Activated T-helper 17 cell treated with anti-CD3 and anti-CD28 coated beads, Interleukin-2, amount 50 U/mL, for 72 hours (primary cell): ENCODE data around the gene SLC29A2. TPM values are rescaled to one million over a fixed set of nuclear protein-coding genes. Genes with fewer than 3 reads are reported as not detected.

ENCODE experiments used
- ATAC-seq: fragments of 150-1000 bp; cut with Tn5 transposase; replicated peaks from 2 replicates; pipeline ENCODE4 v1.10.0; 2021; ENCODE audit warnings: mild to moderate bottlenecking, moderate library complexity
- H3K27ac Mint-ChIP-seq: one replicate; pipeline ENCODE4 v1.8.0; 2022; ENCODE audit warnings: mixed read lengths
- H3K27me3 Mint-ChIP-seq: one replicate; pipeline ENCODE4 v1.8.0; 2022; ENCODE audit warnings: mixed read lengths
- H3K36me3 Mint-ChIP-seq: one replicate; pipeline ENCODE4 v1.8.0; 2022; ENCODE audit warnings: low read depth, mild to moderate bottlenecking, mixed read lengths
- H3K4me1 Mint-ChIP-seq: one replicate; pipeline ENCODE4 v1.8.0; 2022; ENCODE audit warnings: mixed read lengths
- H3K4me3 Mint-ChIP-seq: one replicate; pipeline ENCODE4 v1.8.0; 2022; ENCODE audit warnings: mild to moderate bottlenecking, mixed read lengths
- H3K9me3 Mint-ChIP-seq: one replicate; pipeline ENCODE4 v1.8.0; 2022; ENCODE audit warnings: mixed read lengths
- total RNA-seq, 2 donors: library from RNA; stranded (reverse); gene quantifications; one replicate each; pipeline ENCODE4 v1.2.3, GENCODE V29; 2022

SLC29A2 gene
- total RNA-seq: 1 to 10 TPM; 7.6 to 9.1 TPM

- H3K36me3 Mint-ChIP-seq: no peaks in the 10 kb centered on the region
- peak within 1 kb of the TSS; percentile 78 for H3K27ac Mint-ChIP-seq
- ATAC-seq: peak; percentile 78
- H3K4me3 Mint-ChIP-seq: peak within 1 kb of the TSS; percentile 79
- no peaks in the 10 kb centered on the region for H3K4me1 Mint-ChIP-seq
- H3K27me3 Mint-ChIP-seq: no peaks in the 10 kb centered on the region
- H3K9me3 Mint-ChIP-seq: no peaks in the 10 kb centered on the region
Measured at GRCh38 chr11:66371627-66372415, at the start of gene SLC29A2. Gene SLC29A2, minus strand, starts transcription at chr11:66371760. Its CDS starts 169 bp downstream, at chr11:66371591.

GRCh38 chr11:66420671-66421476, 49.3 kb upstream of the SLC29A2 start, which contains the start of gene NPAS4:
Gene NPAS4, plus strand, starts transcription at chr11:66421035. Its CDS starts 145 bp downstream, at chr11:66421180.
- Mint-ChIP-seq H3K4me1 (peaks cover 33% of the 10 kb centered on the region), H3K9me3 (no peaks in the 10 kb centered on the region), H3K27ac (no peak within 1 kb of the TSS), H3K27me3 (peaks cover 30% of the 10 kb centered on the region), H3K36me3 (no peaks in the 10 kb centered on the region), H3K4me3 (no peak within 1 kb of the TSS)
- ATAC-seq: no peak

DNA sequence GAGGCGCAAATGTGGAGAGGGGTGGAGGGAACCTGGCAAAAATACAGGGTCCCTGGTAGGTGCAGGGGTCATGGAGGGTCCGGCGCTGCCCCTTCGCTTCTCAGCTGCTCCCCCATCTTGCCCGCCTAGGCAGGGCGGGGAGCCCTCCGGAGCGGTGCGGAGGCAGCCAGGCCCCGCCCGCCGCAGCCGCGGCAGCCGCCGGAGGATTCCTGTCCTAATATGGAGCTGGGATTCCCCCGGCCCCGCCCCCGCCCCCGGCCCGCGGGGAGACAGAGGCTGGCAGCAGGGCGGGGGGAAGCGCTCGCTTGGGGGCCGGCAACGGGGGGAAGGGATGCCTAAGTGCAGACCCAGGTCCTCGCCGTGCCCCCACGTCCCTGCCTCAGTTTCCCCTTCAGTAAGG, 48.3 kb upstream of the SLC29A2 start:
- H3K36me3 Mint-ChIP-seq: no peaks in the 10 kb centered on the region
- no peaks in the 10 kb centered on the region for H3K9me3 Mint-ChIP-seq
- peaks cover 33% of the 10 kb centered on the region for H3K4me1 Mint-ChIP-seq
- peaks cover 33% of the 10 kb centered on the region for H3K27me3 Mint-ChIP-seq
- H3K27ac Mint-ChIP-seq: no peak overlapping the region
- ATAC-seq: no peak
- no peak overlapping the region for H3K4me3 Mint-ChIP-seq

- H3K4me1 Mint-ChIP-seq: peaks cover 27% of the 10 kb centered on the region
- H3K9me3 Mint-ChIP-seq: no peaks in the 10 kb centered on the region
- no peak overlapping the region for H3K27ac Mint-ChIP-seq
- peak overlapping the region; percentile 63 for H3K4me3 Mint-ChIP-seq
- peaks cover 41% of the 10 kb centered on the region for H3K27me3 Mint-ChIP-seq
- no peak for ATAC-seq
- no peaks in the 10 kb centered on the region for H3K36me3 Mint-ChIP-seq
Measured at GRCh38 chr11:66418986-66419308, 47.4 kb upstream of the SLC29A2 start.

- H3K9me3 Mint-ChIP-seq: no peaks in the 10 kb centered on the region
- H3K4me1 Mint-ChIP-seq: peaks cover 27% of the 10 kb centered on the region
- peaks cover 41% of the 10 kb centered on the region for H3K27me3 Mint-ChIP-seq
- H3K36me3 Mint-ChIP-seq: no peaks in the 10 kb centered on the region
- peak overlapping the region; percentile 63 for H3K4me3 Mint-ChIP-seq
- no peak overlapping the region for H3K27ac Mint-ChIP-seq
- peak; percentile 94 for ATAC-seq
Measured at GRCh38 chr11:66418168-66418985, 46.8 kb upstream of the SLC29A2 start.

DNA sequence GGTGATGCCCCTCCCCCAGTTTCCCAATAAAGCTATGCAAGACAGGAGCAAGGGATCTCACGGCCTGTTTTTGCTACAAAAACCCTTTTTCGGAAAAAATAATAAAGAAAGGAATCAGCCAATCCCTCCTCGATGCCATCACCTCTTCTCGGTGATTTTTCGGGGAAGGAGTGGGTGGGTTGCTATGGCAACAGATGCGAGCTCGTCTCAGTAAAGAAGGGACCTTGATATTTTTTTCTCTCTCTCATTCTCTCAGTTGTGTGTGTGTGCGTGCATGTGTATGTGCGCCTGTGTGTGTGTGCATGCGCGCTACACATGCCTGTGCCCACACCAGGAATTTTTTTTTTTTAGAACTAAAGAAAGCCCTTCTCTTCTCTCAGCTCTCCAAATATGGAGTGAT, 45.4 kb upstream of the SLC29A2 start:
- Mint-ChIP-seq H3K9me3 (no peaks in the 10 kb centered on the region), H3K4me1 (peaks cover 27% of the 10 kb centered on the region), H3K4me3 (peak overlapping the region; percentile 63), H3K27me3 (peaks cover 45% of the 10 kb centered on the region), H3K36me3 (no peaks in the 10 kb centered on the region), H3K27ac (peak overlapping the region; percentile 41)
- peak; percentile 9 for ATAC-seq

GRCh38 chr11:66415423-66415822, 43.9 kb upstream of the SLC29A2 start:
- H3K27me3 Mint-ChIP-seq: peaks cover 48% of the 10 kb centered on the region
- peaks cover 27% of the 10 kb centered on the region for H3K4me1 Mint-ChIP-seq
- H3K4me3 Mint-ChIP-seq: no peak overlapping the region
- no peak for ATAC-seq
- H3K9me3 Mint-ChIP-seq: no peaks in the 10 kb centered on the region
- H3K36me3 Mint-ChIP-seq: no peaks in the 10 kb centered on the region
- H3K27ac Mint-ChIP-seq: no peak overlapping the region

DNA sequence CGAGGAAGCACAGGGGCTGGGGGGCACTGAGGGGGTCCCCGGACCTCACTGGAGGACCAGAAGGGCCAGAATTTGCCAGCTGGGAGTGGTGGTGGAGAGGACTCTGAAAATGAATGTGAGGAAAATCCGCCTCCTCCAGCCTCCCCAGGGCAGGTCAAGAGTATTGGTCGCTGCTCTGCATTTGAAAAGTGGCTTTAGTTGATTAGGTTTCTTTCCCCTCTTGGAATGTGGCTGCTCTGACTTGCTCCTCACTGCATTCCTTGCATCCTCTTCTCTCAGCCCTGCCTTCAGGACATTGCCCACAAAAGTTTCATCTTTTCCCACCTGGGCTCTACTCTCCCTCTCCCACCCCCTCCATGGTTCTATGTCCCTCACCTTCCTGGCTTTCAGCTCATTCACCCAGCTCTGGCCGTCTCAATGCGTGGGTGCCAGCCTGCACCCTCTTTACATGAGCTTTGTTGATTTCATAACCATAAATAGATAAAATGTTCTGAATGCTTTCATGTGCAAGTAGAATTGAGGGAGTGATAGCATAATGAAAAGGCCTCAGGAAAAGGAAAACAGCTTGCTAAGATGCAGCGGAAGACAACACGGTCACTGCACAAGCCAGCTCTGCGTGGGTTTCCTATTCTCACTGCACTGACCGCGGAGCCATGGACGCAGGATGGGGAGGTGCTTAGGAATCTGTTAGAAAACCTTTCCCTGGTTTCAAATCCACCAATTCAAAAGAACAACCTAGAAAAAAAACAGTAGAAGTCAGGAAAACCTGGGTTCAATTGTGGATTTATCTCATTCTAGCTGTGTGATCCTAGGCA, 42.8 kb upstream of the SLC29A2 start:
- Mint-ChIP-seq H3K4me3 (no peak overlapping the region), H3K9me3 (no peaks in the 10 kb centered on the region), H3K4me1 (peaks cover 27% of the 10 kb centered on the region), H3K27me3 (peaks cover 45% of the 10 kb centered on the region), H3K27ac (no peak overlapping the region), H3K36me3 (no peaks in the 10 kb centered on the region)
- no peak for ATAC-seq

GRCh38 chr11:66413167-66413566, 41.6 kb upstream of the SLC29A2 start:
- H3K27ac Mint-ChIP-seq: no peak overlapping the region
- no peak overlapping the region for H3K4me3 Mint-ChIP-seq
- H3K9me3 Mint-ChIP-seq: no peaks in the 10 kb centered on the region
- ATAC-seq: no peak
- peaks cover 24% of the 10 kb centered on the region for H3K4me1 Mint-ChIP-seq
- H3K27me3 Mint-ChIP-seq: peaks cover 39% of the 10 kb centered on the region
- H3K36me3 Mint-ChIP-seq: no peaks in the 10 kb centered on the region

DNA sequence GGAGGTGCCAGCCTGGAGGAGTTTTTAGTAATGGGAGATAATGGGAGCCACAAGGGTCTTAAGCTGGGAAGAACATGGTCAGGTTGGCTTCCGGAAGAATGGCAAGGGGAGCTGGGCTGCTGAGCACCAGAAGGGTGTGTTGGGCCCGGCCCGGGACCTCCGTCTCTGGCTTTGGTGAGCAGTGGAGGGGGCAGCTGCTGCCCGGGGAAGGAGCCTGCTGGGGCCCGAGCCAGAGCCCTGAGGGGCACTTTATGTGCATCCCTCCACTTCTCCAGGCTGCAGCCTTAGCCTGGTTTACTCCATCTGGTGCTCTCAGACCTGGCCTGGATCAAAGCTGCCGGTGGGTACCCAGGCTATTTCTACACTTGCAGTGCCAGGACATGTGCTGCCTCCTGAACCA, 40.5 kb upstream of the SLC29A2 start:
- Mint-ChIP-seq H3K9me3 (no peaks in the 10 kb centered on the region), H3K27ac (no peak overlapping the region), H3K27me3 (peaks cover 28% of the 10 kb centered on the region), H3K36me3 (no peaks in the 10 kb centered on the region), H3K4me1 (peaks cover 13% of the 10 kb centered on the region), H3K4me3 (no peak overlapping the region)
- ATAC-seq: no peak

DNA sequence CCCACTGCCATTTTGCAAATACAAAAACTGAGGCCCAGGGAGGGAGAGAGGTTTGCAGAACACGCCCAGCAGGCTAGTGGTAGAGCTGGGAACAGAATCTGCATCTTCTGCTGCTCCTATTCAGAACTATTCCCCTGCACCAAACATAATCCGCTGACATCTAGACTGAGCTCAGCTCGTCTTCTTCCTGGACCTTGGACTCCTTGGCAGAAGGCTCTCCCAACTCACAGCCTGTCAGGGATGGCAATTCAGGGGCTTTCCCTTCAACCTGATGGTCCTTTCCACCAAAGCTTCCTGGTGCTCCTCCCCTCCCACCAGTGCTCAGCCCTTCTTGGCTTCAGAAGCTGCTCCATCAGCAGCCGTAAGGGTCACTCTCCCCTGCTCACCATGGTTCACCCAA, 39.8 kb upstream of the SLC29A2 start:
- H3K9me3 Mint-ChIP-seq: no peaks in the 10 kb centered on the region
- peaks cover 5% of the 10 kb centered on the region for H3K4me1 Mint-ChIP-seq
- no peak overlapping the region for H3K27ac Mint-ChIP-seq
- no peaks in the 10 kb centered on the region for H3K36me3 Mint-ChIP-seq
- no peak for ATAC-seq
- no peak overlapping the region for H3K4me3 Mint-ChIP-seq
- peaks cover 24% of the 10 kb centered on the region for H3K27me3 Mint-ChIP-seq

DNA sequence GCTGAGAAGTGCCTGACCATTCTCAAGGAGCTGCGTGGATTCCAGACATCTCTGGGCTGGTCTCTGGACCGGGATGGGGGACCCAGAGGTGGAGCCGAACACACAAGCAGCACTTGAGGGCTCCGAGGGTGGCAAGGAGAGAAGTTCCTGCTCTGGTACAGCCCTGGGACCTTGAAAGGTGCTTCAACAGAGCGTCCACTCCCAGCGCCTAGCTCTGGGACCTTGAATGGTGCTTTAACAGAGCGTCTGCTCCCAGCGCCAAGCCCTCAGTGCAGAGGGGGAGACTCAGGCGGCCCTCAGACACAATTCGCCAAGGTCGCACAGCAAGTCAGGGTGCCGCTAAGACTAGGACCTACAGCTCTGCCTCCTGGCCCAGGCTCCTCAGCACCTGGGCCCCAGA, 38.6 kb upstream of the SLC29A2 start:
- ATAC-seq: no peak
- Mint-ChIP-seq H3K4me3 (peak overlapping the region; percentile 14), H3K4me1 (peaks cover 4% of the 10 kb centered on the region), H3K27me3 (peaks cover 27% of the 10 kb centered on the region), H3K36me3 (no peaks in the 10 kb centered on the region), H3K9me3 (no peaks in the 10 kb centered on the region), H3K27ac (no peak overlapping the region)

- Mint-ChIP-seq H3K27me3 (peaks cover 21% of the 10 kb centered on the region), H3K4me3 (peak overlapping the region; percentile 6), H3K9me3 (no peaks in the 10 kb centered on the region), H3K27ac (no peak overlapping the region), H3K4me1 (peaks cover 4% of the 10 kb centered on the region), H3K36me3 (no peaks in the 10 kb centered on the region)
- ATAC-seq: no peak
Measured at GRCh38 chr11:66409226-66409625, 37.7 kb upstream of the SLC29A2 start.
